Vagina (tissue), 2 donors: ENCODE measurements around the gene ETV4.

Experiments used
- POLR2A ChIP-seq, 2 donors: fragments of 450-650 bp; IDR thresholded peaks; one replicate each; pipeline ENCODE4 v1.6.1; 2017; ENCODE audit warnings: antibody characterized with exemption in 2 of 2, mild to moderate bottlenecking in 2 of 2, moderate library complexity in 2 of 2
- TF ChIP-seq, protein P1 (sequence below), 3 experiments: fragments of 450-650 bp in 2 of 3; fragments of 200-600 bp in 1 of 3; sonication (generic) in 1 of 3; IDR thresholded peaks; one replicate each; pipeline ENCODE4 v1.5.1; 2017 to 2019; ENCODE audit warnings: antibody characterized with exemption in 3 of 3, mild to moderate bottlenecking in 2 of 3, moderate library complexity in 2 of 3

DNA sequence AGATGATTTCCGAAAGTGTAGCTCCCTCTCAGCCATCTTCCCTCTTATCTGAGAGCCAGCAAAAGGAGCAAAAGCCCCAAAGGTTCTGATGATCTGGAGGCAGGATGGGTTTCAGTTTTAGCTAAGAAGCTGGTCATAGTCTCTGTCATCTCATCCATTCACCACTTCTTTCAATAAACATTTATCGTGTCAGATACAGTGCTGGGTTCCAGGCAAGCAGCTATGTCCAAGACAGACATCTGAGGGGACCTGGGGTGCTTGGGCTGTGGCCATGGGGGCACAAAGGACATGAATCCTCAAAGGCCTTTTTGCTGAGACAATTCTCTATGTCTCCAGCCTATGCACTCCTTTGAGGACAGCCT is 1.0 kb upstream of the ETV4 start:
- TF ChIP-seq, protein P1, sequence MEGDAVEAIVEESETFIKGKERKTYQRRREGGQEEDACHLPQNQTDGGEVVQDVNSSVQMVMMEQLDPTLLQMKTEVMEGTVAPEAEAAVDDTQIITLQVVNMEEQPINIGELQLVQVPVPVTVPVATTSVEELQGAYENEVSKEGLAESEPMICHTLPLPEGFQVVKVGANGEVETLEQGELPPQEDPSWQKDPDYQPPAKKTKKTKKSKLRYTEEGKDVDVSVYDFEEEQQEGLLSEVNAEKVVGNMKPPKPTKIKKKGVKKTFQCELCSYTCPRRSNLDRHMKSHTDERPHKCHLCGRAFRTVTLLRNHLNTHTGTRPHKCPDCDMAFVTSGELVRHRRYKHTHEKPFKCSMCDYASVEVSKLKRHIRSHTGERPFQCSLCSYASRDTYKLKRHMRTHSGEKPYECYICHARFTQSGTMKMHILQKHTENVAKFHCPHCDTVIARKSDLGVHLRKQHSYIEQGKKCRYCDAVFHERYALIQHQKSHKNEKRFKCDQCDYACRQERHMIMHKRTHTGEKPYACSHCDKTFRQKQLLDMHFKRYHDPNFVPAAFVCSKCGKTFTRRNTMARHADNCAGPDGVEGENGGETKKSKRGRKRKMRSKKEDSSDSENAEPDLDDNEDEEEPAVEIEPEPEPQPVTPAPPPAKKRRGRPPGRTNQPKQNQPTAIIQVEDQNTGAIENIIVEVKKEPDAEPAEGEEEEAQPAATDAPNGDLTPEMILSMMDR (IDR thresholded peaks at IDR 0.05), result no peak
- no peak for TF ChIP-seq POLR2A (IDR thresholded peaks at IDR 0.05)
